CD4-positive, alpha-beta T cell treated with Interleukin-2 at 100 ng/mL for 4 hours (primary cell): Measurements from ENCODE around the gene ADH4.
"Not testable (repeated sequence)": the region's sequence is repeated elsewhere in the genome, so short reads cannot be mapped to it uniquely, and the experiment has no call there.

ENCODE experiments used
- DNase-seq: peaks from one replicate; pipeline ENCODE4 v3.0.0-alpha.2; 2020; ENCODE audit warnings: low spot score

Gene ADH4

DNA sequence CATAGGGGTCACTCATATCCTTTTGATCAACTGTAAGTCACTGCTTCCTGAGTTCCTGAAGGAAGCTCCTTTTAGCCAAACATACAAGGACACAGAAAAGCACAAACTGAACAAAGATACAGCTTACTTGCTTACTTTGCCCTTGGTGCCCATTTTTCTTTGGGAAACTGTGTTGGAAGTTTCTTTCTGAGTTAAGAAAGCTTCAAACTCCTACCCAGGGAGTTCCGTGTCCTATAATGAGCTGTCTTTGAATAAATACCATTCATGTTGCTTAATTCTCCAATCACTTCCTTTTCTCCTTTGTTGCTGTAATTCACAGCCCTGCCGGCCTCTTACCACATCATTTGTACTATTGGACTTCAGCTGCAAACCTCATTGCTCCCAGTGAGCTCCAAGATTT is at the start of gene ADH4:
Gene ADH4 (minus strand): TSS at position 228 of the 400 bp plus-strand sequence. CDS start 75 bp downstream, at position 153.
- no peak for DNase-seq

- no peak for DNase-seq
Observed at GRCh38 chr4:99190336-99190735, 46.2 kb upstream of the ADH4 start.

DNA sequence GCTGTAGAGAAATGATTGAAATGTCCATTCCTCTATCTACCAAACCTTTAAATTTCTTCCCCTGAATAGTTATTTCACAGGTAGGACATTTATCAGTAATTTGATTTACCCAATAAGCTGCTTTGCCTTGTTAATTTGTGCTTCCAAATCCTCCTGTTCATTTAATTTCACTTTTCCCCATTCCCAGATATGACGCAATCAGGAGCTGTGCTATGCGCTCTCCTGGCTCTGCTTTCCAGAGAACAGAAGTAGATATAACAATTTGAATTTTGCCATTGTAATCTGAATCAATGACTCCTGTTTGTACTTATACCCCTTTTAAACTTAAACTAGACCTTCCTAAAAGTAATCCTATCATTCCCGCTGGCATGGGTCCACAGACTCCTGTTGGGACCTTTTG is 45.8 kb upstream of the ADH4 start:
- DNase-seq, result not testable (repeated sequence)

GRCh38 chr4:99186029-99186428 is 41.9 kb upstream of the ADH4 start:
- DNase-seq, result no peak

GRCh38 chr4:99185581-99185980 is 41.5 kb upstream of the ADH4 start:
- no peak for DNase-seq

GRCh38 chr4:99180382-99181070 is 36.4 kb upstream of the ADH4 start:
- no peak for DNase-seq

DNA sequence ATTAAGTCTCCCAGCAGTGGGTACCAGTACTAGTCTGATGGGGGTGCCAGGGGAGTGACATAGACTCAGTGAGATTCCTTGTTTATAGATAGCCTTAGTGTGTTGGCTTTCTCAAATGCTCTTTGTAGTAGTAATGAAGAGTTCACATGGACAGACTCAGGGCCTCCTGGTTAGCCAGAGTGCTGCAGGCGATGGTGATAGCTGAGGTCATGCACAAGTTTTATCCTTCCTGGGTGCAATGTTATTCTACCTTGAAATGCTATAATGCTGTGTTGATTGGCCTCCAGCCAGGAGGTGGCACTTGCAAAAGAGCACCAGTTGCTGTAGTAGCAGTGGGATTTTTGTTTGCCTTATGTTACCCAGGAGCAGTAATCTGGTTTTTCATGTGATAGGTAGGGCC is 35.5 kb upstream of the ADH4 start:
- DNase-seq, result no peak

DNA sequence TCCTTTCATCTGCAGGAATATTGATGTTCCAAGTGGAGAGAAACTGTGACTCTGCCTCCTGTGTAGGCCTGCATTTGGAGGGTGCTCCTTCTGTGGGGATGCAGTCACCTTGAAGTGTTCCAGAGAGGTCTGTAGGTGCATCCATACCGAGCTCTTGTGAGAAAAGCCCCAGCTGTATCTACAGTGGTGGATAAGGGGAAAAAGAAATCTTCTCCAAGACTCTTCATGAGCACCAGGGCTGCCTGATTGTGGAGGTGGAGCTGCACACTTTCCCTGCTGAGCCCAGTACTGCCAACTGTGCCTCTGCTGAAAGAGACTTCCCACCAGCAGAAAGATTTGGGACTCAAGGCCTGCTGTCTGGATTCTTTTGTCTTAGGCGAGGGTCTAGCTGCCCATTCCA is 35.1 kb upstream of the ADH4 start:
- no peak for DNase-seq

DNA sequence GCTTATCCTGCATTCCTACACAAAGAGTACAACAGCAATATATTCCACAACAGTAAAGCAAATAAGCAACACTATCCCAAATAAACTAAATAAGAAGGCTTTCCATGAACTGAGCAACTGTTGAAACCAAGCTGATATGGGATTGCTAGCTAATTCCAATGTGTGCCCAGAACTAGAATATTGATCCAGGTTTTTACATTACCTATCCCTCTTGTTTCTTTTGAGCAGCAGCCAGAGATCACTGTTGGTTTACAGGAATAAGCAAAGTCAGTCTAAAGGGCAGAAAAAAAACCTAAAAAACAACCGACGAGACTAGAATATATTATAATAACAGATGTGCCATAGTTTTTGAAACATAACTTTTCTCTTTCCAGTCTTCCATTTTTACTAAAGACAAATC is 22.4 kb upstream of the ADH4 start:
- no peak for DNase-seq

DNA sequence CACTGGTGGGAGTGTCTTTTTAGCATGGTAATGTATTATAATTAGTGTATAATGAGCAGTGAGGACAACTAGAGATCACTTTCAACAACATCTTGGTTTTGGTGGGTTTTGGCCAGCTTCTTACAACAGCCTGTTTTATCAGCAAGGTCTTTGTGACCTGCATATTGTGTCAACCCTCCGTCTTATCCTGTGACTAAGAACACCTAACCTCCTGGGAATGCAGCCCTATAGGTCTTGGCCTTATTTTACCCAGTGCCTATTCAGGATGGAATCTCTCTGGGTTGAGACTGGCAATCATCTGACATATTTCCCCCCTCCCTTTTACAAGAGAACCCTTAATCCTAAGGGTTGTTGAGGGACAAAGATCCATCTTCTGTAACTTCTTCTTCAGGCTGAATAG is 21.9 kb upstream of the ADH4 start:
- no peak for DNase-seq

GRCh38 chr4:99161373-99162099 is 17.4 kb upstream of the ADH4 start:
- DNase-seq, result no peak

GRCh38 chr4:99159699-99160098 is 15.6 kb upstream of the ADH4 start:
- DNase-seq, result no peak

DNA sequence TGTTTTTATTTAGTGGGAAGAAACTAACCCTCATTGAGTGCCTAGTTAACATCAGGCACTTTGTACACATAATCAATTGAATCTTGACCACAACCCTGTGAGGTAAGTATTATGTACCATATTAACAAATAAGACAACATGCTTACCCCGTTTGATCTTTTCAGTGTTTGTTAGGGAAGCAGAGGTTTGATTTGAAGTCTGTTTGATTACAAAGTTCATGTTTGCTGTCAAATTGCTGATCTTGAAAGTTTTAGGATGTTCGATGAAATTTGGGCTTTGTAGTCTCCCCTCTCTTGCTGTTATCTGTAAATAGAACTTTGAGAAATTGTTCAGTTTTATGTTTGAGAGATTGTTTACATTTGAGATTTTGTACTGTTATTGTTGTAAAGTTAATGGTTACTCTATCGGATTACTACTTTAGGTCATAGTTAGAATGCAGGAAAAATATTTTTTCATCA is 13.4 kb upstream of the ADH4 start:
- no peak for DNase-seq

GRCh38 chr4:99156992-99157391 is 12.9 kb upstream of the ADH4 start:
- no peak for DNase-seq

- DNase-seq, result no peak
Observed at GRCh38 chr4:99154658-99155342, 10.7 kb upstream of the ADH4 start.

- no peak for DNase-seq
Observed at GRCh38 chr4:99151995-99152394, 7.9 kb upstream of the ADH4 start.

- no peak for DNase-seq
Observed at GRCh38 chr4:99151452-99151851, 7.4 kb upstream of the ADH4 start.

GRCh38 chr4:99149426-99150019 is 5.4 kb upstream of the ADH4 start:
- no peak for DNase-seq

DNA sequence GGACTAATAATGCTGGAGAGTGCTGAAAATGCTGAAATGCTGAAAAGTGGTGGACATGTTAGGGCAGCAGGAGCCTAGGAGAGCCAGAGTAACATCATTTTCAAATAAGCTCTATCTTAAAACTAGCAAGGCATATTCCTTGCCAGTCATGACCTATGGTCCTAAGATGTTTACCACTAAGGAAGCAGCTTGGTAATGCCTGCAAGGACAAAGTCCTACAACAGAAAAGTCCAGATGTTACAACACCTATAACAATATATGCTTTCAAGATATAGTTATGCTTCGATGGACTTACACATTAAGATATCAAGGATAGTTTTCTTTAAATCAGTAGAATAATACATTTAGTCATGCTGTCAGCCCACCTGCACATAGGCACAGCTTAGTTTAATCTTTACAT is 4.5 kb upstream of the ADH4 start:
- DNase-seq, result no peak

DNA sequence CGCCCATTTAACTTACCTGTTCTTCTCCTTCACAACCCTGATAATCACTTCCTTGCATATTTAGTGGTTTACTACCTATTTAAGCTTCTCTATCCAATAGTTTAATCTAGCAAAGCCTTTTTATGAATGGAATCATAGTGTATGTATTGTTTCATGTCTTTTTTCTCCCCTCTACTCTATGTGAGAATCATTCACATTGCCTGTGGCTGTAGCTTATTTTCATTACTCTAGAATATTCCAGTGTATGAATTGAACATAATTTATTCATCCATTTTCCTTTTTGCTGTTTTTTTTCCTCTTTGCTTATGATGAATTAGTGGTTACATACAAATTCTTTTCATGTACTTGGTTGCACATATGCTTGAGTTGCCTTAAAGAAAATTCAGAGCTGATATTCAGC is 490 bp upstream of the ADH4 start:
- DNase-seq, result no peak

DNA sequence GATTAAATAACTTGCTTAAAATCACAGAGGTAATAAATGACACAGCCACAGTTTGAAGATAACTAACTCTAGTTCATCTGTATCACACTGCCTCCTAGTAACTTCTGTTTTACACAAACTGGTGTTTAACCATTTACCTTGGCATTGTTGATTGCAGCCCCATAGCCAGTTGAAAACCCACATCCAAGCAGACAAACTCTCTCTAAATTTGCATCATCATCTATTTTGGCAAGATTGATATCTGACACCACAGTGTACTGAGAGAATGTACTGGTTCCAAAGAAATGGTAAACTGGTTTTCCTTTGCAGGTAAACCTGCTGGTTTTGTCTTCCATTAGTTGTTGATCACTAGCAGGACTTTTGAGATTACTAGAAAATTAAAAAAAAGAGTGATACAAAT is 7.8 kb downstream of the ADH4 start:
- DNase-seq, result no peak

DNA sequence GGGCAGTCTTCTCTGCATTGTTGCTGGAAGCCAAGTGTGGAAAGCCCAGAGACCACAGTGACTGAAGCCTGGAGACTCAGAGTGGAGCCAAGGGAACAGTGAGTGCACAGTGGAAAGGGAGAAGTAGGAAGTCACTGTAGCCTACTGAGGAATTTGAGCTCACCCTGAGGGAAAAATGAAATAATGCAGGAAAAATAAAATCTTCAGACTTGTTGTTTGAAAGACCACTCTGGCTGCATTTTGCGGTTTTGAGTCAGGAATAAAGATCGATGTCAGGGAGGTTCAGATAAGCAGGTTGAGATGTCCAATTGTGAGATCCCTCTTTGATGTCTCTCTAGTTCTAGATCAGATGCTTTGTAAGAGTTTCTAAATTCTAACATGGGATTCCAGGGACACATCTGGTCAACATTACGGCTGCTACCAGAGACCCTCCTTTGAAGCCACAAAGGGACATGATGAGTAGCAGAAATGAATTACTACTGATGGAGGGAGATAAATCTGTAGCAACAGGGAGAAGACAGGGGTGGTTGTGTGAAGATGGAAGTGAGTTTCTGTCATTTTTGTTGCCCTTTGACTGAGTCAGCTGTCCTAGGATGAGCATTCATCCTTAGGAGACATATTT is 8.4 kb downstream of the ADH4 start:
- DNase-seq, result no peak
